PFSK-1 (cell line): ENCODE measurements around the gene HOXA6.

ENCODE experiments used
- FOXP2 ChIP-seq: optimal IDR thresholded peaks from 2 replicates; pipeline ENCODE3; 2011; ENCODE audit warnings: borderline replicate concordance, control low read depth, inconsistent platforms; ENCODE audit not compliant: insufficient read depth; ENCODE audit errors: extremely low read length, extremely low read depth
- POLR2AphosphoS5 ChIP-seq: IDR thresholded peaks from 2 replicates; pipeline ENCODE4 v1.6.1; 2012; ENCODE audit warnings: low read depth, mild to moderate bottlenecking, control low read depth, low read length, moderate library complexity
- SIN3A ChIP-seq: IDR thresholded peaks from 2 replicates; pipeline ENCODE4 v1.6.1; 2012; ENCODE audit warnings: mild to moderate bottlenecking, low read length, moderate library complexity, borderline replicate concordance; ENCODE audit not compliant: insufficient read depth
- TAF1 ChIP-seq: IDR thresholded peaks from 2 replicates; pipeline ENCODE4 v1.6.1; 2012; ENCODE audit warnings: low read length, control low read depth, borderline replicate concordance; ENCODE audit not compliant: insufficient read depth
- TF ChIP-seq, protein P1 (sequence below), 2 experiments: IDR thresholded peaks; 2 replicates each; pipeline versions ENCODE4 v1.6.1 to v1.8.0; 2011 to 2012; ENCODE audit warnings: low read depth in 2 of 2, low read length in 2 of 2, control low read depth in 1 of 2, inconsistent platforms in 1 of 2, mild to moderate bottlenecking in 1 of 2, moderate library complexity in 1 of 2; ENCODE audit not compliant: insufficient read depth in 1 of 2

The HOXA6 gene

DNA sequence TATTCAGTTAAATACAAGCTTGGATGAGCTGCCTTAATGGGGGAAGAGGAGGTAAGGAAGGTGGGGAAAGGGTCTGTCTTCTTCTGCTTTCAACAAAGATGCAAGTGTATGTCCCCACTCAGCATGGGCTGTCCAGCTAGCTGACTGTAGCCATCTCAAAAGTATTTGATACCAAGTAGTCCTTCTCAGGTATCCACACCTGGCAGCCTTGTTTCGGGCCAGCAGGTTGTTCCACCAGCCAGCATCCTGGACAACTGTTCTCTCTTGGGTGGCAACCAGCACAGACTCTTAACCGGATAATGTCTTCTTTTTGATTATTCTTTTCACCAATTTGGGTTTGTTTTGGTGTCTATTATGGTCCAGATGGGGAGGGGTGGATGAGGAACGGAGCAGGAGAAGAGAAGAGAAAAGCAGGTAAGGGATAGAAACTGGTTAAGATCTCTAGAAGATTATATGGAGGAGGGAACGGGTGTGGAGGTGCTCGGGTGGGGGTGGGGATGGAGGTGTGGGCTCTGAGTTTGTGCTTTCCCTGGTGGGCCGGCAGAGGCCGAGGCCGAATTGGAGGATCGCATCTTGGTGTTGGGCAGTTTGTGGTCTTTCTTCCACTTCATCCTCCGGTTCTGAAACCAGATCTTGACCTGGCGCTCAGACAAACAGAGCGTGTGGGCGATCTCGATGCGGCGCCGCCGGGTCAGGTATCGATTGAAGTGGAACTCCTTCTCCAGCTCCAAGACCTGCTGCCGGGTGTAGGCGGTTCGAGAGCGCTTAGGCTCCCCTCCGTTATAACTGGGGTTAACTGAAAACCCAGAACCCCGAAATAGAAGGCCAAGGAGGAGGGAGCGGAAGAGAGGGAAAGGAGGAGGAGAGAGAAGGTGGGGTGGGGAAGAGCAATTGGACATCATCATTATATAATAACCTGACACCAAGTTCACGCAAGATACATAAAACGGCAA is 18.5 kb downstream of the HOXA6 start:
- TF ChIP-seq POLR2AphosphoS5 (no peak), SIN3A (no peak), FOXP2 (no peak), TAF1 (no peak)
- TF ChIP-seq, protein P1, sequence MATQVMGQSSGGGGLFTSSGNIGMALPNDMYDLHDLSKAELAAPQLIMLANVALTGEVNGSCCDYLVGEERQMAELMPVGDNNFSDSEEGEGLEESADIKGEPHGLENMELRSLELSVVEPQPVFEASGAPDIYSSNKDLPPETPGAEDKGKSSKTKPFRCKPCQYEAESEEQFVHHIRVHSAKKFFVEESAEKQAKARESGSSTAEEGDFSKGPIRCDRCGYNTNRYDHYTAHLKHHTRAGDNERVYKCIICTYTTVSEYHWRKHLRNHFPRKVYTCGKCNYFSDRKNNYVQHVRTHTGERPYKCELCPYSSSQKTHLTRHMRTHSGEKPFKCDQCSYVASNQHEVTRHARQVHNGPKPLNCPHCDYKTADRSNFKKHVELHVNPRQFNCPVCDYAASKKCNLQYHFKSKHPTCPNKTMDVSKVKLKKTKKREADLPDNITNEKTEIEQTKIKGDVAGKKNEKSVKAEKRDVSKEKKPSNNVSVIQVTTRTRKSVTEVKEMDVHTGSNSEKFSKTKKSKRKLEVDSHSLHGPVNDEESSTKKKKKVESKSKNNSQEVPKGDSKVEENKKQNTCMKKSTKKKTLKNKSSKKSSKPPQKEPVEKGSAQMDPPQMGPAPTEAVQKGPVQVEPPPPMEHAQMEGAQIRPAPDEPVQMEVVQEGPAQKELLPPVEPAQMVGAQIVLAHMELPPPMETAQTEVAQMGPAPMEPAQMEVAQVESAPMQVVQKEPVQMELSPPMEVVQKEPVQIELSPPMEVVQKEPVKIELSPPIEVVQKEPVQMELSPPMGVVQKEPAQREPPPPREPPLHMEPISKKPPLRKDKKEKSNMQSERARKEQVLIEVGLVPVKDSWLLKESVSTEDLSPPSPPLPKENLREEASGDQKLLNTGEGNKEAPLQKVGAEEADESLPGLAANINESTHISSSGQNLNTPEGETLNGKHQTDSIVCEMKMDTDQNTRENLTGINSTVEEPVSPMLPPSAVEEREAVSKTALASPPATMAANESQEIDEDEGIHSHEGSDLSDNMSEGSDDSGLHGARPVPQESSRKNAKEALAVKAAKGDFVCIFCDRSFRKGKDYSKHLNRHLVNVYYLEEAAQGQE (IDR thresholded peaks at IDR 0.05; ENCODE audit: insufficient read depth in 1 of 2, low read depth in 2 of 2, low read length in 2 of 2) = no peak

DNA sequence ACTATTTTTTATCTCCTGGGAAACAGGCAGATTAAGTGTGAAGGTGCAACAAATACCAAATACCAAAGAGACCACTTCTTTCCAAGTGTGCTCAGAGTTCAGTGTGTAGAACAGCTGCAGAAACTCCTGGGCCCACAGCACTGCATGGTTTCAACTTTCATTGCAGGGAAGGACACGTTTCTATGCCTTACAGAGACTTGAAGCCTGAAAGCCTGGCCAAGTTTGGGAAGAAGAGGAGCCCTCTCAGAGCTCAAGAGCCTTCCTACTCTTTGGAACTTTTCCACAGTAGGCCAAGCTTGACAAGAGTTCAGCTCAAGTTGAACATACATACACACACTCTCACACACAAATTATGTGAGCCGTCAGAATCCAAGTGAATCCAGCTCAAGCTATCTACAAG is 19.5 kb downstream of the HOXA6 start:
- TF ChIP-seq POLR2AphosphoS5 = no peak
- no peak for TF ChIP-seq FOXP2
- TF ChIP-seq SIN3A = no peak
- TF ChIP-seq, protein P1 (IDR thresholded peaks at IDR 0.05; ENCODE audit: insufficient read depth in 1 of 2, low read depth in 2 of 2, low read length in 2 of 2) = no peak
- no peak for TF ChIP-seq TAF1

DNA sequence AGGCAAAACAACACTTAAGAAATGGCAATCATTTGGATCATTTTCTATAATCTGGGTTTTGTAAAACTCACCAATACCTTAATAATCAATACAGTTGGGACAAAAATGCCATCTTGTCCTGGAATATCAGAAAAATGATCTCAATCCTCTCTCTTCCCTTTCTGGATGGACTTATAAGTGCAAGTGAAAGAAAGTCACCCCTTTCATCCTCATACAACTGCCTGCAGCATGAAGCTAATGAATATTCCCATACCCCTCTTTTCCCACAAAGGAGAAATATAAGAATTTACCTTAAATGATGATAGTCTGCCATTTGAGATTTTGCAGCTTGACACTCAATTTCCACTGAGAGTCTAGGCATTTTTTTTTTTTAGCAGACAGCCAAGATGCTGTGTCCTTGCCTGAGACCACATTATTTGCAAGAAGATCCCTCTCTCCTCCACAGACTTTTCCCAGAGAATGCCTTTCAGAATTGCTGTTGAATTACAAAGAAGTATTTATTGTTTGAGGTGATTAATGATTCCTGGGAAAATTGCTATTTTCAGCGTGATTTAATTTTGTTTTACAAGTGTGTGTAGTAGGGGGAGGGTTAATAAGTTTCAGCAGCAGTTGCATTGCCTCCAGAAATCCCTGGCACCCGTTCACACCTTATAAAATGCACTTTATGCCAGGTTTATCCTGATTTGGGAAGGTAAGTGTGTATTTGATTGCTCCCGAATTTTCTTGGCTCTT is 20.8 kb downstream of the HOXA6 start:
- TF ChIP-seq TAF1 (no peak), POLR2AphosphoS5 (no peak), FOXP2 (no peak)
- TF ChIP-seq, protein P1 (IDR thresholded peaks at IDR 0.05; ENCODE audit: insufficient read depth in 1 of 2, low read depth in 2 of 2, low read length in 2 of 2) = no peak

DNA sequence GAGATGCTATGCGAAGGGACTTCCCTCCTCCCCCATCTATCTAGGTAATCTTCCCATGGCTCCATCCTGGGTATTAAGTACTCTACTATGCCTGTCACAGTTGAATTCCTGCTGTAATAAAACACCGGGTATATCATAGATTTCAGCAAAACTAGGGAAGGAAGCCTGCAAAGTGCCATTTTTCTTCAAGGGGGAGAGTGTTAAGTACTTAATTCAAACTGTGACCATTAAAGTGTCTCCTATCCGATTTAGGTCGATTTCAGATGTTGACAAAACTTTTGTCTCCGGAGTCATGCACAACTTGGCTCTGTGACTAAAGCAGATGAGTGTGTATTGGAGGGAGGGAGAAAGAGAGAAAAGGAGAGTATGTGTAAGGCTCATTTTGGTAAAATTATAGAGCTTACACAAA is 21.6 kb downstream of the HOXA6 start:
- TF ChIP-seq SIN3A (no peak), TAF1 (no peak), FOXP2 (no peak), POLR2AphosphoS5 (no peak)
- TF ChIP-seq, protein P1 (IDR thresholded peaks at IDR 0.05; ENCODE audit: insufficient read depth in 1 of 2, low read depth in 2 of 2, low read length in 2 of 2) = no peak
